Hematopoietic multipotent progenitor cell treated with erythropoietin and hydrocortisone succinate and interleukin-3 and kit ligand, for 4 days (in vitro differentiated cells): ENCODE measurements around the gene PPP3CB.

Experiments used
- DNase-seq: peaks from one replicate; pipeline ENCODE4 v3.0.0-alpha.2; 2015

Gene PPP3CB

DNA sequence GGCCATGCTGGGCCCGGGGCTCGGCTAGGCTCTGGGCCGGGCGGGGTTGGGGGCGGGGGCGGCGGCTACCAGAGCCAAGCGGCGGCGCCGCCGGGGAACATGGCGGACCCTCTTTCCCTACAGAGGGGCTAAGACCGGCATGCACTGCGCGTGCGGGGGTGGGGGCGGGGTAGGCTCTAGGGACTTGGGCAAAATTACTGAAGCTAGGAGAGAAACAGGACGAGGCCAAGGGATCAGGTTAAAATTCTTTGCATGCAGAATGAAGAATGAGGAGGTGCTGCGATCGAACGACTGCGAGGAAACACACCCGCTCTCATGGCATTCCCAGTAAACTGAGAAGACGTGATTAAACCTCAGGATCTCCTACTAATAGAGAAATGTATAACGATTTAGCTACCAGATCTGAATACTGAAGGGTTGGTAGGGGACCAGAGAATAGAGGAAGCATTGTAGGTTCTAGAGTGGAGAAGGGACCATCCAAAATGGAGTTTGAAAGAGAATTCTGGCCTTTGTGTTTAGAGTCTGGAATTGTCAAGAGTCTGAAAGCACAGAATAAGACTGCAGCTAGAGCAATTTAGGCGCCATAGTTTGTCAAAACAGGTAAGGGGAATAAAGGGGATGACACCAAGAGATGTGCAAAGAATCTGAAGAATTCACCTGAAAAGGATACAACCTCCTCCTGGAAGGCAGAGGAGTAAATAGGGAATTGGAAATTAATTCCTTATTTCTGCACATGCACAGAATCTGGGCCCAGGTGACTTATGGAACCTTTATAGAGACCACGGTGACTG lies at the start of gene PPP3CB:
Gene PPP3CB, minus strand, starts transcription at position 141 of the 791 bp plus-strand sequence. Its CDS starts 135 bp downstream, at position 6.
- DNase-seq = peak; percentile 98

DNA sequence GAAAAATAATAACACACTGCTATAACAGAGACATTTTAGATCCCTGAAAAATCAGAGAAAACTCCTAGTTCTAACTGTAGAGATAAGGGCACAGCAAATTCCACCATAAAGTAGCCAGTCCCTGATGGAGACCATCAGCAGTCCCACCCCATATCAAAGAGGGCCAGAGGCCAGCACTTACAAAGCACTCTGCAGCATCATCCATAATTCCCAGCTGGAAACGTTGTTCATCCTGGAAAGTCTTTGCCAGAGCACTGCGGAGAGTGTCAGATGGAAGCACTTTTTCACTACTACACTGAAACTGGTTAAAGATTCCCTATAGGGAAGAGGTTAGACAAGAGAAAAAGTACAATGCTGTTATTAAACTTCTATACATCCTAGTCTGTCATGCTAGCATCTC lies 49.5 kb upstream of the PPP3CB start:
- no peak for DNase-seq

DNA sequence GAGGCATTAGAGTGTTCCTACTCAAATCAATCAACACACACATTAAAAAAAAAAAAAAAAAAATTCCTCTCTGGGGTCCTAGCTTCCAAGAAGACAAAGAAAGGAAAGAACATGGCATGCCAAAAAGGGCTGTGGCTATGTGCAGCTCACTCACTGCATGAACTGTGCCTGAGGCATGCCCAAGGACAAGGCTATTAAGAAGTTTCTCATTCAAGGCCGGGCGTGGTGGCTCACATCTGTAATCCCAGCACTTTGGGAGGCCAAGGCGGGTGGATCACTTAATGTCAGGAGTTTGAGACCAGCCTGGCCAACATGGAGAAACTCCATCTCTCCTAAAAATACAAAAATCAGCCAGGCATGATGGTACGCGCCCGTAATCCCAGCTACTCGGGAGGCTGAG lies 41.9 kb upstream of the PPP3CB start:
- DNase-seq = peak; percentile 12

DNA sequence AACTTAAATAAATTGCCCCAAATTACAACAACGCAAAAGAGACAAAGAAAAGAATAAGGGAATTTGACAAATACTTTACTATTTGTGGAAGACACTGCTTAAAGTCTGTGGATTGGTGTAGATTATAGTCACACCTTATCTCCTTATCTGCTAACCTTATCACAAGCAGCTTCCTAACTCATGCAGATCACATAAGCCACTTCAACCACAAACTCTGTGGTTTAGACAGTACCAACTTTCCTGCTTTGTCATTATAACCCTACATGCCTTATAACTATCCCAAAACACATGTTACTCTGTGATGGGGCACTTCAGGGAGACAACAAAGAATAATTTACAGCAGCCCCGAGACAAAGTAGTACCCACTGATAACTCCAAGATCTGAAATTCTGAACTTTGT lies 41.5 kb upstream of the PPP3CB start:
- peak; percentile 61 for DNase-seq

DNA sequence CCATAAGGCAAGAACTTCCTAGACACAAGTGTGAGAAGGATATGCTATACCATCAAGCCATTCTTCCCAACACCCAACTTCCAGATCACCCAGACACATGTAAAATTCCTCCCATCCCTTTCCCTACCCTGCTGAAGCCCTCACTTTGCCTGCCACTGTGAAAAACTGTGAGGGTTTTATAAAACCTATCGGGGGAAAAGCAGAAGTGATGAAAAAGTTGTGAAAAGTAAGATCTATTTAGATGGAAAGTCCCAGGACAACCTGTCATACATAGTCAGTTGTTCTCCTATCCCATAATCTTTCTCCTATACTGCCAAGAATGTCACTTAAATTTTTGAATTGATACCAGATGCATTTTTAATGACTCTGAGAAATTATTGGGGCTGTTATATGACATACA lies 39.0 kb upstream of the PPP3CB start:
- DNase-seq = no peak

DNA sequence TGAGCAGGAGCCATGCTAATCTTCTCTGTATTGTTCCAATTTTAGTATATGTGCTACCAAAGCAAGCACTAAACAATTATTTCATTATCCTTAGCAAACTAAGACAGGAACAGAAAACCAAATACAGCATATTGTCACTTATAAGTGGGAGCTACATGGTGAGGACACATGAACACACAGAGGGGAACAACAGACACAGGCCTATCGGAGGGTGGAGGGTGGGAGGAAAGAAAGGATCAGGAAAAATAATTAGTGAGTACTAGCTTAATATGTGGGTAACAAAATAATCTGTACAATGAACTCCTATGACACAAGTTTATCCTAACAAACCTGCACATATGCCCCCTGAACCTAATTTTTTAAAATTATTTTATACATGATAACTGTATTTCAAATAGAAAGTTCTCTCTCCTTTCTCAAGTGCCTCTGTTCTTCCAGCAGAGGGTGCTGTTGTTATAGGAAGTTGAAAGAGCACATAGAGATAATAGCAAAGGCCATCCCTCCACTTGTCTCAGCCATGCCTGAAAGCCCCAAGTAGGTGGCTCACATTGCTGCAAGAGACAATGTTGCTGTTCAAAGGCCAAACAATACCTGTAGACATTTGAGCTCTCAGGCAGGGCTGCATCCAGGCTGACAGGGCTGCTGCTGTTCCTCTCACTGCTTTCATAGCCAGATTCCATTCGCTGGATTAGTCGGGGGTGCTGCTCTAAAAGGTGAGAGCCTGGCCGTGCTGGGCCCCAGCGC lies 33.4 kb upstream of the PPP3CB start:
- DNase-seq = peak; percentile 95

DNA sequence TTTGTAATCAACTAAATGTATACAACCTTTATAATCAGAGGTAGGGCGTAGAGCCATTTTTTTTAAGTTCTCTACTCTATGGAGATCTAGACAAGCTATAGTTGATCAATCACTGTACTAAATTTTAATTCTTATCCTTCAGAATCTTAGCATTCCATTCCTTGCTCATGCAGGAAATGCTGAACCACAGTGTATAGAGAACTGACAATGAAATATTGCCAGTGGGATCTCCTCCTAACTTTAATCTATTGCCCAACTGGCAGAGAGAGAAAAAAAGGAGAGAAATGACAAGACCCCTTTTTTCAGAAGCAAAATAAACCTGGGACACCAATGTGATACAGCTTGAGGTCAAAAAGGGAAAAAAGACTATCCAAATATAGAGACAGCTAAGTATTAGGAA lies 26.4 kb upstream of the PPP3CB start:
- no peak for DNase-seq

DNA sequence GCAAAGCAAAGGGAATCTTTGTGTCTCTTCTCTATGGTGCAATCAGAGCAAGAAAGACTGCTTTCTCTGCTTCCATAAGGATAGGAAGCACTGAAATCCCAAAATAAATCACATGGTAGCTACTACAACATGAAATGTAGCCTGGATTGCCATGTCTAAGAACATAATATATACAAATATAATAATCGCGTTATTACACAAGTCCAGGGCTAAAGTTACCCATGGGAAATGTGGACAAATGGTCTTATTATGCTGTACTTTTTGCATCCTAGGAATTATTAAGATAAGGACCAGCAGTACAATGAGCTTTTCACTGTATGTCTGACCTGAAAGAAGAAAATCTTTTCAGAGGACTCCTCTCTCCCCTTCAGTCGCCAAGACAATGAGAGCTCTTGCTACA lies 23.5 kb upstream of the PPP3CB start:
- no peak for DNase-seq

DNA sequence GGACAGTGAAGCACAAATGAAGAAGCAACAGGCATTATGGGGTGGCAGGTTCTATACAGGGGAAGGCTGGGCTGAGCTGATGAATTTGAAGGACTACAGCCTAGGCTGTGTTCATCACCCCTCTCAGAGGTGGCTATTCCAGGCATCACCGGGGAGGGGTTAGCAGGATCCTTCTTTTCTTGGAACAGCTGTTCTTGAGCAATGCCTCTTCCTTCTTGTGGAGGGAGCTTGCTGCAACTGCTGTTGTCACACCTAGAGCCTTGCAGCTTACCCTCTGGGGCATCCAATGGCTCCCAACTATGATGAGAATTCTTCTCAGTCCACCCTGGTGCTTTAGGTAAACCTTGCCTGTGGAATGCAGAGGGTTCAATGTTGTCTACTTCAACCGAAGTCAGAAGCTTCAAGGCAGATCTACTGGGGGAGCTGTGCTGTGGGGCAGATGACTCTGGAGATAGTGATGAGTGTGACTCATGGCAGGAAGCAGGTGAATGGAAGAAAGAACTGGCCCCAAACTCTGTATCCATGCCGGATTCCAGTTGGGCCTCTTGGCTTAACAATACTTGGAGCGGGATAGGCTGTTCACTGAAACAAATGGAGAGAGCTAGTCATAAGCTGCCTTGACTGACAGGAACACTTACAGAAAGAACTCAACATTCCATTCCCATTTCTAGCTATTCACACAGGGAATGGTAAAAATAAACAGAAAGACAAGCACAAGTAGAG lies 21.5 kb upstream of the PPP3CB start:
- DNase-seq = no peak

DNA sequence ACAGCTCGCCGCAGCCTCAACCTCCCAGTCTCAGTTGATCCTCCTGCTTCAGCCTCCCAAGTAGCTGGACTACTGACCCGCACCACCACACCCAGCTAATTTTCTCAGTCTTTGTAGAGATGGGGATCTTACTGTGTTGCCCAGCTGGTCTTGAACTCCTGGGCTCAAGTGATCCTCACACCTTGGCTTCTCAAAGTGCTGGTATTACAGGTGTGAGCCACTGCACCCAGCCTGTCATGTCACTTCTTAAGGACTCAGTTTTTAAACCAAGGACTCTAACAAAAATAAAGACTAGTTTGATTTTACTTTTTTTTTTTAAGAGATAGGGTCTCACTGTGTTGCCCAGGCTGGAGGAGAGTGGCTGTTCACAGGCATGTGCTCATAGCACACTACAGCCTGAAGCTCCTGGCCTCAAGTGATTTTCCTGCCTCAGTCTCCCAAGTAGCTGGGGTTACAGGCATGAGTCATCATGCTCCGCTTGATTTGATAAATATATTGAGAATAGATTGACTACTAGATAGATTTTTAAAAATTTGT lies 16.5 kb upstream of the PPP3CB start:
- no peak for DNase-seq

DNA sequence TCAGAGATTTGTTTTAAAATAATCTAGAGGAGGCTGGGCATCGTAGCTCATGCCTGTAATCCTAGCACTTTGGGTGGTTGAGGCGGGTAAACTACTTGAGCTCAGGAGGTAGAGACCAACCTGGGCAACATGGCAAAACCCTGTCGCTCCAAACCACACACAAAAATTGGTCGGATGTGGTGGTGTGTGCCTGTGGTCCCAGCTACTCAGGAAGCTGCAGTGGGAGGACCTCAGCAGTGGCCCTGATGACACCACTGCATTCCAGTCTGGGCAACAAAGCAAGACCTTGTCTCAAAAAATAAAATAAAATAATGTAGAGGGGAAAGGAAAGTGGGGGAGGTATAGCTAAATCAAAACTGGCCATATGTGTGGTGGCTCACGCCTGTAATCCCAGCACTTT lies 13.9 kb upstream of the PPP3CB start:
- DNase-seq = no peak

DNA sequence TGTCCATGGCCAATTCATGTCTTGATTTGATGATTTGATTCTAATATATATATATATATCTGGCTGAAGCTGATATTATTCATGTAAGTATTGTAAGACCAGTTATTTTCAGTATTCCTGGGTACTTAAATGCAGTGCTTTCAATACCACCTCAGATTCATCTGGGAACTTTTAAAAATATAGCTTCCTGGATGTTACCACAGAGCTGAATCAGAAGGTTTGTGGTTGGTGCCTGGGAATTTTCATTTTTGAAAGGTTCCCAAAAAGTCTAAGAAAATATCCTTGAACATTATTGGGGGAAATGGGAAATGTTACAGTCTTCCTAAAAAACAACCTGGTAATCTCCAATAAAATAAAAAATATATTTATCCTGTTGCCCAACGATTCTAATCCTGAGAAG lies 10.7 kb upstream of the PPP3CB start:
- DNase-seq = no peak

DNA sequence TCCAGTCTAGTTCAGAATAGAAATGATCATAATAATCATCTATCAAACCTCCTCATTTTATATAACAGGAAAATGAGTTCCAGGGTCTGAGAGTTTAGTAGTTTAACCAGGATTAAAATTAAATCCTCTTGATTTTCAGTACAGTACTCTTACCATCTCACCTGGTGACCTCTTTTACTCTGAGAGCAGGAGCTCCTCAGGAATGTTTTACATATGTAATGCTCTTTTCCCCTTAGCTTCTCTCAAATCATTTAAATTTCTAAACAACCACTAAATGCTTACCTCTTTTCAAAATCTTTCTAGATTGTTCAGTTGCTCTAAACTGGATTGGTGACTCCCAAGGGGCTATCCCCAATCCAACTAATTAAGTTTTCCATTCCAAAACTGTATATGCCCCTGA lies 10.2 kb upstream of the PPP3CB start:
- DNase-seq = no peak

DNA sequence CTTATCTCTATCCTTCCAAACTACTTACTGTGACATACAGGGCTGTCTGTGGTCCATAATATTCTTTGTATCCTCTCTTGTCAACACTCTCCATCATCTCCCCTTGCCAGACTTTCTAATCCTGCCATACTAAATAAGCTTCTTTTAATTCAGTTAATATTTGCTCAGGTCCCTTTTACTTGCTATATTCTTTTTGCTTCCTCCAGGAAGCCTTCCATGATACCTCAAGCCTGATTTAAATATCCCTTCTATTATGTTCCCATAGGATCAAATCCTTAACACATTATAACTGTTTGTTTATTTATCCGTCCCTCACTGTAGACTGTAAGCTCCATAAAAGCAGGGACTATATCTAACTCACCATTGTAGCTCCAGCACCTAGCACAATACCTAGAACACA lies 7.2 kb upstream of the PPP3CB start:
- no peak for DNase-seq

DNA sequence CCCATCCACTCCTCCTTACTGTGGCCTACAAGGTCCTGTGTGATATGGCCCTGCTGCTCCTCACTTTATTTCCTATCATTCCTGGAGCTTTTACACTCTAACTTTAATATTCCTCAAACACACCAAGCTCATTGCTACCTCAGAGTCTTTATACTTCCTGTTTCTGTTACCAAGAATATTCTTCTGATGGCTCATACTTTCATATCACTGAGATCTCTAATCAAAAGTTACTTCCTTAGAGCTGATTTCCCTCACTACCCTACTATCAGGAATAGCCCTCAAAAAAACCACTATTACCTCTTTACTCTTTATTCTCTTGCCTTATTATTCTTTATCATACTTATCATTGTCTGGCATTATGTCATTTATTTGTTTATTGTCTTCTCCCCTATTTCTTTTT lies 5.8 kb upstream of the PPP3CB start:
- DNase-seq = peak; percentile 65

DNA sequence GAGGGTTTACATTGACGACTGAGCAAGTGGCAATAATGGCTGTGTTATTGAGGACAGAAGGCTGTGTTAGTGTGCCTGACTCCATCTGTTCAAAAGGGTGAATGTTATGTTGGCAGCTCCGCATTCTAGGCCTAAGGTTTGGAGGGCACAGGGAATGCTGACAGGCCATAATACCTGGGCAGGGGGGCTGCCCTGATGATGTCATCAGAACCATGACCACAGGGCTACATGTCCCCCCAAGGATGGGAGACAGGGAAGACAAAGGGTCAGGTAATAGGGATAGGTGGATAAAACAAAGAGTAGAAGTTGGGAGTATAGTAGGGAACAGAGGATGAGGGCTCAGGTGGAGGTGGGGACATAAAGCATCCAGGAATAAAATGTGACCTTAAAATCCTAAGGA lies 1.8 kb upstream of the PPP3CB start:
- DNase-seq = no peak

DNA sequence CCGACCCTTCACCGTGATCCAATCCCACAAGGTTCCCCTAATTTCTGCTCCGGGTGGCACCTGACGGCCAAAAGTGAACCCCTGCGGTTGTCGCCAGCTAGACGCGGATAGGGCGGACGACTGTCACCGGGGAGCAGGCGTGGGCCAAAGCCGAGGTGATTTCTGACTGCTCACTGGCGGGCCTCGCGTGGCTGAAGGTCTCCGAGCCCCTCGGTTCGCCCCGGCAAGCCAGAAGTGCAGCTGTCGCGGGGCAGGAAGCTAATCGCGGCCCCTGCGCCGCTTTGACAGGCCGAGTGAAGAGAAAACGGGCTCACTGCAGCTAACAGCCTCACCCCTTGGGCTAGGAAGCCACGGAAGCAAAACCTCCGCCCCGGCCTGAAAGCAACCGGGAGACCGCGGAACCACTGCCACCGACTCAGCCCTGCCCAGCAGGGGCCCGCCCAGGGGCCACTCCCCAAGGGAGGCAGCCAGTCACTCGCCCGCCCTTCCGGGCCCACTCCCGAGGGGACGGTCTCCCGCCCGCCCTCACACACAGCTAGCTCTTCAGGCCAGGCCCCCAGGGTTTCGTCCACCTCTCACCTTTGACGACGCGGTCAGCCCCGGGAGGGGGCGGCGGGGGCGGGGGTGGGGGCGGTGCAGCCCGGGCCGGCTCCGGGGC lies 469 bp downstream of the PPP3CB start:
- peak; percentile 98 for DNase-seq

DNA sequence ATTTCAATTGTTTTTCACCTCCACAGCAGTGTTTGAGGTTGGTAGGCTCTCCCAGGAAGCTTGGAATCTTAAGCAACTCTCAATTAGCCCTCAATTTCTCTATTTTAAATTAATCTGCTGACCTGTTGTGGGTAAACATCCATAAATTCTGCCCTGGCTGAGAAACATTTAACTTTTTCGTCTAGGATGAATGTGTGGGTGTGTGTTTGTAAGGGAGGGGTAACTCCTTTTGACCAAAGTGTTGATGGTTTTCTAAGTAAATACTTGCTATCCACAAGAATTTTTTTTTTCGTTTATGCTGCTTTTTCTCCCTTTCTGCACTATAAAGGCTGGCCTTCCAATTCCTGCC lies 973 bp downstream of the PPP3CB start:
- no peak for DNase-seq

DNA sequence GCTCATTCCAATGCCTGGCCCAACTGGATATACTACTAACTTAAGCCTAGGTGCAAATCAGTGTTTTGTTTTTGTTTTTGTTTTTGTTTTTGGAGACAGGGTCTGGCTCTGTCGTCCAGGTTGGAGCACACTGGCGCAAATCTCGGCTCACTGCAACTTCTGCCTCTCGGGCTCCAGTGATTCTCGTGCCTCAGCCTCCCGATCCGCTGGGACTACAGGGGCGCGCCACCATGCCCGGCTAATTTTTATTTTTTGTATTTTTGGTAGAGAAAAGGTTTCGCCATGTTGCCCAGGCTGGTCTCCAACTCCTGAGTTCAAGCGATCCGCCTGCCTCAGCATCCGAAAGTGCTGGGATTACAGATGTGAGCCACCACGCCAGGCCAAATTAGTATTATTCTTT lies 1.6 kb downstream of the PPP3CB start:
- no peak for DNase-seq

DNA sequence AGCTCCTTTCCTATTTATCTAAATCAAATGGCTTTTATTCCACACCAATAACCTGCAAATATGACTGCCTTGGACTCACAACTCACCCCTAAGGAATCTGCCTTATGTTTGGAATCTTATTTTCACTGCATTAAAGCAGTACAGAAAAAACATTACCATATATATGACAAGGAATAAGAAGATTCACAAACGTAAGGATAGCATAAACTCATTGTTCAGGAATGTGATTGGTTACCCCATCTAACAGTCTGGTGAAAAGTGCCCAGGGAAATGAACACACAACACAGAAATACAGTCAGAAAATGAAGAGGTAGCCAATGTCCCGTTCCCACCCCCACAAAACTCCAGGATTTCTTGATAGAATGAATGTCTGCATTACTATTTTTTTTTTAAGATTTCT lies 2.0 kb downstream of the PPP3CB start:
- DNase-seq = no peak

DNA sequence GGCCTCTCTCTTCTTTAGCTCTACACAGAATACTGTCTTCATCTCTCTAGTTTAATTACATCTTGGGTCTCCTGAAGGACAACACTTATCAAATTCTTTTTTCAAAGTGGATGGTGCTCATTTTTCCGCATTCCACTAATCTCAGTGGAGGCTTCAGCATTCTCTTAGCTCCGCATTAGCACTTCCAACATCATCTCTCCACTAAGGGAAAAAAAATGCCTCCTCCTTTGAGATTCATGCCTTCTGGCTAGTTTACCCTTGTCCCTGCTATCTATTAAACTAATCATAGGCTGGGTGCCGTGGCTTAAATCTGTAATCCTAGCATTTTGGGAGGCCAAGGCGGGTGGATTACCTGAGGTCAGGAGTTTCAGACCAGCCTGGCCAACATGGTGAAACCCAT lies 9.2 kb downstream of the PPP3CB start:
- no peak for DNase-seq

DNA sequence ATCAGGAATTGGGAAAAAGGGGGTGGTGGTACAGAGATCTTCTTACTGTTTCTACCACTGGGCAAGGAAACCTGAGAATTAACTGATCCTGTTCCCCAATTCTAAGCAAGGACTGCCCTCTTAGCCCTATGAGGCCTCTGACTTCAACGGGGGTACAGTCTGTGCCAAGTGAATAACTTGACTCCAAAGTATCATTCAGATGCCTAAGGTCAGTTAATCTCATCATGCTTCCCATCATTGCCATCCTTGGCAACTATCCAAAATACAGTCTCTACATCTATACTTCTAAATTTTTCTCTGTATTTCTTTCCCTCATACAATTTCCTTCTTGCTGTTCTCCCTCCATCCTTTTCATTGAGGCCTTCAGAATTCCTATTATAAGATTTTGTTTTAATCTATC lies 10.5 kb downstream of the PPP3CB start:
- DNase-seq = no peak

DNA sequence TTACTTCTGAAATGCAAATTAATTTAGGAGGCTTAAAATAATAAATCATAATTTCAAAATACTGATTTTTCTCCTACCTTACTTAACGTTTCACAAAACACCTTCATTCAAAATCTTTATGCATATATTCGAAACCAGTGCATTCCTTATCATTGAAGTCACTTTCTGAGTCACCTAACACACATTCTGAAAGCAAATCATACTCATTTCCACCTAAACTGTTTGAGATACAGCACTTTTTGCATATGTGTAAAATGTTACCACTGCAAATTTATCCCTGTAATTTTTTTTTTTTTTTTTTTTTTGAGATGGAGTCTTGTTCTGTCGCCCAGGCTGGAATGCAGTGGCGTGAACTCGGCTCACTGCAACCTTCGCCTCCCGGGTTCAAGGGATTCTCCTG lies 15.7 kb downstream of the PPP3CB start:
- DNase-seq = no peak
